PC-3 (cell line): ENCODE data around the gene TEAD1.

ENCODE experiments used
- CTCF ChIP-seq: fragments of 300-600 bp; sonication (generic); conservative IDR thresholded peaks from 2 replicates; pipeline ENCODE4 v1.5.1; 2017; ENCODE audit warnings: antibody characterized with exemption, low read depth, mild to moderate bottlenecking, low read length
- EZH2 ChIP-seq: fragments of 300-600 bp; sonication (generic); IDR thresholded peaks from one replicate; pipeline ENCODE4 v1.6.1; 2017; ENCODE audit warnings: antibody characterized with exemption, mild to moderate bottlenecking, low read length; ENCODE audit not compliant: unreplicated experiment
- EZH2phosphoT487 ChIP-seq: fragments of 300-600 bp; sonication (generic); IDR thresholded peaks from 2 replicates; pipeline ENCODE4 v1.6.1; 2018; ENCODE audit warnings: mild to moderate bottlenecking, antibody characterized with exemption, low read length, borderline replicate concordance

- TF ChIP-seq CTCF (no peak), EZH2 (no peak), EZH2phosphoT487 (no peak)
These were observed 148.3 kb downstream of the TEAD1 start for GRCh38 chr11:12822392-12823022.
